Stimulated activated CD8-positive, alpha-beta memory T cell treated with anti-CD3 and anti-CD28 coated beads, Interleukin-15, amount 100 ng/mL, for 1 hour (primary cell): Measurements from ENCODE around the gene HAX1.
"Not testable (repeated sequence)": the region's sequence is repeated elsewhere in the genome, so short reads cannot be mapped to it uniquely, and the experiment has no call there.

ENCODE experiments used
- DNase-seq: peaks from one replicate; pipeline ENCODE4 v3.0.0-alpha.2; 2020; ENCODE audit warnings: low read depth

Gene HAX1

GRCh38 chr1:154287591-154287990, 15.2 kb downstream of the HAX1 start:
- DNase-seq: not testable (repeated sequence)

- DNase-seq: no peak
These were observed 16.2 kb downstream of the HAX1 start for GRCh38 chr1:154288661-154289060.

GRCh38 chr1:154290921-154291320, 18.5 kb downstream of the HAX1 start:
- DNase-seq: no peak

GRCh38 chr1:154295408-154296235, 23.2 kb downstream of the HAX1 start:
- DNase-seq: no peak

- no peak for DNase-seq
These were observed 29.2 kb downstream of the HAX1 start for GRCh38 chr1:154301582-154301981.

- no peak for DNase-seq
These were observed 32.4 kb downstream of the HAX1 start for GRCh38 chr1:154304664-154305337.

GRCh38 chr1:154306151-154306550, 33.7 kb downstream of the HAX1 start:
- no peak for DNase-seq

GRCh38 chr1:154307670-154308270, 35.3 kb downstream of the HAX1 start:
- DNase-seq: not testable (repeated sequence)

- not testable (repeated sequence) for DNase-seq
These were observed 36.7 kb downstream of the HAX1 start for GRCh38 chr1:154309136-154309535.

GRCh38 chr1:154312229-154313065, 40.0 kb downstream of the HAX1 start:
- DNase-seq: not testable (repeated sequence)

GRCh38 chr1:154313066-154313356, 40.6 kb downstream of the HAX1 start:
- DNase-seq: no peak

GRCh38 chr1:154314226-154314625, 41.8 kb downstream of the HAX1 start:
- not testable (repeated sequence) for DNase-seq

GRCh38 chr1:154316704-154317103, 44.3 kb downstream of the HAX1 start:
- no peak for DNase-seq

GRCh38 chr1:154318386-154318785, 46.0 kb downstream of the HAX1 start:
- DNase-seq: no peak

GRCh38 chr1:154320882-154321608, 48.6 kb downstream of the HAX1 start, which contains the start of gene AQP10:
Gene AQP10 (plus strand): TSS chr1:154321093. CDS start chr1:154321156, 63 bp downstream.
- DNase-seq: no peak

- DNase-seq: not testable (repeated sequence)
These were observed 49.1 kb downstream of the HAX1 start for GRCh38 chr1:154321609-154321934.

GRCh38 chr1:154323493-154323892, 51.1 kb downstream of the HAX1 start:
- no peak for DNase-seq

- DNase-seq: no peak
These were observed 51.8 kb downstream of the HAX1 start for GRCh38 chr1:154324241-154324640.

- peak; percentile 64 for DNase-seq
These were observed 52.5 kb downstream of the HAX1 start, which contains the start of gene ATP8B2 for GRCh38 chr1:154324669-154325582. Gene ATP8B2 (plus strand): TSS chr1:154325525. CDS start chr1:154328142, 2,617 bp downstream.
